Measurements from ENCODE around the gene EXD1.

Gene EXD1

GRCh38 chr15:41182266-41182665 lies 48.3 kb downstream of the EXD1 start:
- H3K14ac ChIP-seq (ENCODE audit: low read length in 2 of 2) = no peak overlapping the region
- no peak overlapping the region for H2BK15ac ChIP-seq (ENCODE audit: low read depth, poor library complexity, severe bottlenecking)
- no peak for DNase-seq
- H3K9ac ChIP-seq (ENCODE audit: low read length) = no peak overlapping the region
- H3K4me3 ChIP-seq (ENCODE audit: insufficient read depth in 1 of 2, low read depth in 1 of 2, low read length in 2 of 2) = no peak overlapping the region
- no peak overlapping the region for H3K23ac ChIP-seq (ENCODE audit: low read length in 2 of 2)
- H3K9me3 ChIP-seq (ENCODE audit: control insufficient read depth, low read length) = no peaks in the 10 kb centered on the region
- H3K36me3 ChIP-seq (ENCODE audit: control insufficient read depth in 1 of 2, insufficient read depth in 2 of 2, low read depth in 1 of 2, low read length in 2 of 2) = no peaks in the 10 kb centered on the region
- H2BK120ac ChIP-seq (ENCODE audit: low read depth, low read length) = no peak overlapping the region
- no peaks in the 10 kb centered on the region for H3K79me1 ChIP-seq (replicated peaks; ENCODE audit: low read length, poor library complexity, severe bottlenecking)
- H3K4ac ChIP-seq (ENCODE audit: low read depth in 1 of 2, low read length in 2 of 2) = no peak overlapping the region
- no peak overlapping the region for H4K8ac ChIP-seq (ENCODE audit: low read length)
- H4K91ac ChIP-seq (ENCODE audit: low read length) = no peak overlapping the region
- no peaks in the 10 kb centered on the region for H3K27me3 ChIP-seq (ENCODE audit: control insufficient read depth in 1 of 2, insufficient read depth in 1 of 2, low read length in 2 of 2)
- H3K18ac ChIP-seq (ENCODE audit: low read depth in 1 of 2, low read length in 2 of 2) = no peak overlapping the region
- H3K4me1 ChIP-seq (ENCODE audit: control insufficient read depth, insufficient read depth, low read depth, low read length) = no peaks in the 10 kb centered on the region
- no peak overlapping the region for H2AFZ ChIP-seq (ENCODE audit: low read depth, low read length)
- H2BK5ac ChIP-seq (ENCODE audit: low read depth, low read length, poor library complexity, severe bottlenecking) = no peak overlapping the region
- no peak overlapping the region for H3K27ac ChIP-seq (ENCODE audit: low read length, poor library complexity, severe bottlenecking)
- WGBS = 63% methylated on average over 3 of the region's 4 CpGs
- H3K4me2 ChIP-seq (ENCODE audit: low read length, poor library complexity, severe bottlenecking) = no peak overlapping the region
- H2BK12ac ChIP-seq (ENCODE audit: low read length in 2 of 2) = no peak overlapping the region
- H2AK5ac ChIP-seq (ENCODE audit: low read length, severe bottlenecking) = no peak overlapping the region

DNA sequence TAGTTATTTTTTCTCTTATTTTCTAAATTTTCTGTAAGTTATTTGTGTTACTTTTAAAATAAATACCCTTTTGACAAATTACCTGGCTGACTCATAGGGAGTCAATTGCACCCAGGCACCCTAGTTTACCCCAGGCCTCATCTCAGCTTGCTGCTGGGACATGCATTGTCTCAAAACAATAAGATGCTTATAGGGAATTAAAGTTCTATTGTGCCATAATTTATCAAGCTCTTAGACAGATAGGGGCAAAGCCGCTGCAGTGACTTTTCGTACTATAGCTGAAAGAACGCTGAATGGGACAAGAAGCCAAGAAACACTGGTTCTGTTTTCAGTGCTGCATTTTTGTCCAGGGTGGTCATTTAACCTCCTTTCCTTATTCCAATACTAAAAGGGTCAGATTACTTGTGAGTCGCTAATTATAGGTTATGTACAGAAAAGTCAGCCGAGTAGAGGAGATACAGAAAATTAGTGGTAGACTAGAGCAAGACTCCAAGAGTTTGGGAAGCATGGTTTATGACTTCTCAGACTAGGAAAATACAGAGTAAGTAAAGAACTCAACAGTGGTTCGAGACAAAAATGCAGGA lies 50.3 kb downstream of the EXD1 start:
- H3K14ac ChIP-seq (ENCODE audit: low read length in 2 of 2) = no peak overlapping the region
- no peak overlapping the region for H2AK5ac ChIP-seq (ENCODE audit: low read length, severe bottlenecking)
- H3K4me1 ChIP-seq (ENCODE audit: control insufficient read depth, insufficient read depth, low read depth, low read length) = no peaks in the 10 kb centered on the region
- H3K79me1 ChIP-seq (replicated peaks; ENCODE audit: low read length, poor library complexity, severe bottlenecking) = no peaks in the 10 kb centered on the region
- no peak overlapping the region for H2BK12ac ChIP-seq (ENCODE audit: low read length in 2 of 2)
- H3K9me3 ChIP-seq (ENCODE audit: control insufficient read depth, low read length) = no peaks in the 10 kb centered on the region
- H3K4me3 ChIP-seq (ENCODE audit: insufficient read depth in 1 of 2, low read depth in 1 of 2, low read length in 2 of 2) = no peak overlapping the region
- H3K23ac ChIP-seq (ENCODE audit: low read length in 2 of 2) = no peak overlapping the region
- no peaks in the 10 kb centered on the region for H3K27me3 ChIP-seq (ENCODE audit: control insufficient read depth in 1 of 2, insufficient read depth in 1 of 2, low read length in 2 of 2)
- H3K27ac ChIP-seq (ENCODE audit: low read length, poor library complexity, severe bottlenecking) = no peak overlapping the region
- no peak overlapping the region for H4K91ac ChIP-seq (ENCODE audit: low read length)
- H2BK120ac ChIP-seq (ENCODE audit: low read depth, low read length) = no peak overlapping the region
- no peak overlapping the region for H2BK5ac ChIP-seq (ENCODE audit: low read depth, low read length, poor library complexity, severe bottlenecking)
- no peak for DNase-seq
- 93% methylated on average over 6 of the region's 6 CpGs for WGBS
- no peaks in the 10 kb centered on the region for H3K36me3 ChIP-seq (ENCODE audit: control insufficient read depth in 1 of 2, insufficient read depth in 2 of 2, low read depth in 1 of 2, low read length in 2 of 2)
- no peak overlapping the region for H3K9ac ChIP-seq (ENCODE audit: low read length)
- no peak overlapping the region for H3K4me2 ChIP-seq (ENCODE audit: low read length, poor library complexity, severe bottlenecking)
- H2AFZ ChIP-seq (ENCODE audit: low read depth, low read length) = no peak overlapping the region
- no peak overlapping the region for H4K8ac ChIP-seq (ENCODE audit: low read length)
- H2BK15ac ChIP-seq (ENCODE audit: low read depth, poor library complexity, severe bottlenecking) = no peak overlapping the region
- H3K18ac ChIP-seq (ENCODE audit: low read depth in 1 of 2, low read length in 2 of 2) = no peak overlapping the region
- H3K4ac ChIP-seq (ENCODE audit: low read depth in 1 of 2, low read length in 2 of 2) = no peak overlapping the region

DNA sequence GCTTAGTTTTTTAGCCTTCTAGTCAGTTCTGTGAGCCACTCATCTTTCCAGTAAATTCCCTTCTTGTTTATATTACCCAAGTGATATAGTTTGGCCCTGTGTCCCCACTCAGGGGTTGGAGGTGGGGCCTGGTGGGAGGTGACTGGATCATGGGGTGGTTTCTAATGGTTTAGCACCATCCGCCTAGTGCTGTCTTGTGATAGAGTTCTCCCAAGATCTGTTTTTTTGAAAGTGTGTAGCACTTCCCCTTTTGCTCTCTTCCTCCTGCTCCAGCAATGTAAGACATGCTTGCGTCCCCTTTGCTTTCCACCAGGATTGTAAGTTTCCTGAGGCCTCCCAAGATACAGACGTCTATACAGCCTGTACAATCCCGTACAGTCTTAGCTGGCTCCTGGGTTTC lies 60.8 kb downstream of the EXD1 start:
- H2AK5ac ChIP-seq (ENCODE audit: low read length, severe bottlenecking) = no peak overlapping the region
- H3K36me3 ChIP-seq (ENCODE audit: control insufficient read depth in 1 of 2, insufficient read depth in 2 of 2, low read depth in 1 of 2, low read length in 2 of 2) = no peaks in the 10 kb centered on the region
- H2BK12ac ChIP-seq (ENCODE audit: low read length in 2 of 2) = no peak overlapping the region
- H4K91ac ChIP-seq (ENCODE audit: low read length) = no peak overlapping the region
- no peak for DNase-seq
- H3K14ac ChIP-seq (ENCODE audit: low read length in 2 of 2) = no peak overlapping the region
- H3K27ac ChIP-seq (ENCODE audit: low read length, poor library complexity, severe bottlenecking) = no peak overlapping the region
- H3K23ac ChIP-seq (ENCODE audit: low read length in 2 of 2) = no peak overlapping the region
- no peak overlapping the region for H3K4ac ChIP-seq (ENCODE audit: low read depth in 1 of 2, low read length in 2 of 2)
- no peak overlapping the region for H3K18ac ChIP-seq (ENCODE audit: low read depth in 1 of 2, low read length in 2 of 2)
- no peaks in the 10 kb centered on the region for H3K27me3 ChIP-seq (ENCODE audit: control insufficient read depth in 1 of 2, insufficient read depth in 1 of 2, low read length in 2 of 2)
- no peak overlapping the region for H4K8ac ChIP-seq (ENCODE audit: low read length)
- no peaks in the 10 kb centered on the region for H3K9me3 ChIP-seq (ENCODE audit: control insufficient read depth, low read length)
- H3K4me3 ChIP-seq (ENCODE audit: insufficient read depth in 1 of 2, low read depth in 1 of 2, low read length in 2 of 2) = no peak overlapping the region
- H2BK120ac ChIP-seq (ENCODE audit: low read depth, low read length) = no peak overlapping the region
- H3K4me1 ChIP-seq (ENCODE audit: control insufficient read depth, insufficient read depth, low read depth, low read length) = no peaks in the 10 kb centered on the region
- no peak overlapping the region for H3K9ac ChIP-seq (ENCODE audit: low read length)
- H2BK5ac ChIP-seq (ENCODE audit: low read depth, low read length, poor library complexity, severe bottlenecking) = no peak overlapping the region
- H2AFZ ChIP-seq (ENCODE audit: low read depth, low read length) = no peak overlapping the region
- no peak overlapping the region for H3K4me2 ChIP-seq (ENCODE audit: low read length, poor library complexity, severe bottlenecking)
- 87% methylated on average over 4 of the region's 4 CpGs for WGBS
- no peaks in the 10 kb centered on the region for H3K79me1 ChIP-seq (replicated peaks; ENCODE audit: low read length, poor library complexity, severe bottlenecking)
- H2BK15ac ChIP-seq (ENCODE audit: low read depth, poor library complexity, severe bottlenecking) = no peak overlapping the region

GRCh38 chr15:41169086-41169485 lies 61.5 kb downstream of the EXD1 start:
- H3K4me2 ChIP-seq (ENCODE audit: low read length, poor library complexity, severe bottlenecking) = no peak overlapping the region
- no peaks in the 10 kb centered on the region for H3K9me3 ChIP-seq (ENCODE audit: control insufficient read depth, low read length)
- H2AFZ ChIP-seq (ENCODE audit: low read depth, low read length) = no peak overlapping the region
- H2BK12ac ChIP-seq (ENCODE audit: low read length in 2 of 2) = no peak overlapping the region
- H3K23ac ChIP-seq (ENCODE audit: low read length in 2 of 2) = no peak overlapping the region
- H3K14ac ChIP-seq (ENCODE audit: low read length in 2 of 2) = no peak overlapping the region
- H3K79me1 ChIP-seq (replicated peaks; ENCODE audit: low read length, poor library complexity, severe bottlenecking) = no peaks in the 10 kb centered on the region
- H3K4ac ChIP-seq (ENCODE audit: low read depth in 1 of 2, low read length in 2 of 2) = no peak overlapping the region
- H3K9ac ChIP-seq (ENCODE audit: low read length) = no peak overlapping the region
- H3K4me1 ChIP-seq (ENCODE audit: control insufficient read depth, insufficient read depth, low read depth, low read length) = no peaks in the 10 kb centered on the region
- DNase-seq = no peak
- H3K36me3 ChIP-seq (ENCODE audit: control insufficient read depth in 1 of 2, insufficient read depth in 2 of 2, low read depth in 1 of 2, low read length in 2 of 2) = no peaks in the 10 kb centered on the region
- no peak overlapping the region for H2BK15ac ChIP-seq (ENCODE audit: low read depth, poor library complexity, severe bottlenecking)
- H4K8ac ChIP-seq (ENCODE audit: low read length) = no peak overlapping the region
- no peak overlapping the region for H3K4me3 ChIP-seq (ENCODE audit: insufficient read depth in 1 of 2, low read depth in 1 of 2, low read length in 2 of 2)
- H3K18ac ChIP-seq (ENCODE audit: low read depth in 1 of 2, low read length in 2 of 2) = no peak overlapping the region
- H2AK5ac ChIP-seq (ENCODE audit: low read length, severe bottlenecking) = no peak overlapping the region
- H2BK120ac ChIP-seq (ENCODE audit: low read depth, low read length) = no peak overlapping the region
- no peaks in the 10 kb centered on the region for H3K27me3 ChIP-seq (ENCODE audit: control insufficient read depth in 1 of 2, insufficient read depth in 1 of 2, low read length in 2 of 2)
- H3K27ac ChIP-seq (ENCODE audit: low read length, poor library complexity, severe bottlenecking) = no peak overlapping the region
- H4K91ac ChIP-seq (ENCODE audit: low read length) = no peak overlapping the region
- H2BK5ac ChIP-seq (ENCODE audit: low read depth, low read length, poor library complexity, severe bottlenecking) = no peak overlapping the region

Measured in mesenchymal stem cell (in vitro differentiated cells and primary cell).